HEK293 (cell line): ENCODE results near the gene VPREB1.

Experiments used
- IKZF3 ChIP-seq: fragments of 450-650 bp; IDR thresholded peaks from 2 replicates; pipeline ENCODE4 v1.5.0; 2018; ENCODE audit warnings: missing biosample characterization, mild to moderate bottlenecking, missing genetic modification characterization, moderate library complexity
- ZNF114 ChIP-seq: fragments of 450-650 bp; formaldehyde crosslinking; IDR thresholded peaks from 2 replicates; pipeline ENCODE4 v1.5.0; 2017; ENCODE audit warnings: missing biosample characterization, missing genetic modification characterization
- ZNF423 ChIP-seq: fragments of 450-650 bp; formaldehyde crosslinking; IDR thresholded peaks from 2 replicates; pipeline ENCODE4 v1.5.1; 2016; ENCODE audit warnings: missing biosample characterization, missing genetic modification characterization
- ZNF76 ChIP-seq: fragments of 450-650 bp; formaldehyde crosslinking; IDR thresholded peaks from 2 replicates; pipeline ENCODE4; 2016; ENCODE audit warnings: low read depth, missing biosample characterization, missing genetic modification characterization, borderline replicate concordance
- TF ChIP-seq, protein P1 (sequence below): fragments of 450-650 bp; formaldehyde crosslinking; IDR thresholded peaks from 2 replicates; pipeline ENCODE4 v1.5.1; 2016; ENCODE audit warnings: missing biosample characterization, missing genetic modification characterization
- TF ChIP-seq, protein P2 (sequence below): fragments of 450-650 bp; formaldehyde crosslinking; IDR thresholded peaks from 2 replicates; pipeline ENCODE4 v1.5.1; 2016; ENCODE audit warnings: missing biosample characterization, missing genetic modification characterization

DNA sequence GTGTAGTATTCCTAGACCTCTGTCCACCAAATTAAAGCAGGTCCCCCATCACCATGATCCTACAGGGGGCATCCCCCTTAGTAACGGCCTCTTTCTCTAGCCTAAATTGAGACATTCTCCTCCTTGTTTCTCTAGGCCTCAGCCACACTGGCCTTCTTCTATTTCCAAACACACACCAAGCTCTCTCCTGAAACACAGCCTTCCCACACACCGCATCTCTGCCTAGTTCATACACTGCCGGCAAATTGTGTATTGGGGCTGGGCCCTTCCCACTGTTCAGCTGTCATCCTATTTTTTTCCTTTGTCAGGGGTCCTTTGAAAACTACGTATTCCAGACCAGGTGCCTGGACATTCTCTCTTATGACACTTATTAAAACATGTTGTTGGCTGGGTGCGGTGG is 11.5 kb upstream of the VPREB1 start:
- TF ChIP-seq, protein P1, sequence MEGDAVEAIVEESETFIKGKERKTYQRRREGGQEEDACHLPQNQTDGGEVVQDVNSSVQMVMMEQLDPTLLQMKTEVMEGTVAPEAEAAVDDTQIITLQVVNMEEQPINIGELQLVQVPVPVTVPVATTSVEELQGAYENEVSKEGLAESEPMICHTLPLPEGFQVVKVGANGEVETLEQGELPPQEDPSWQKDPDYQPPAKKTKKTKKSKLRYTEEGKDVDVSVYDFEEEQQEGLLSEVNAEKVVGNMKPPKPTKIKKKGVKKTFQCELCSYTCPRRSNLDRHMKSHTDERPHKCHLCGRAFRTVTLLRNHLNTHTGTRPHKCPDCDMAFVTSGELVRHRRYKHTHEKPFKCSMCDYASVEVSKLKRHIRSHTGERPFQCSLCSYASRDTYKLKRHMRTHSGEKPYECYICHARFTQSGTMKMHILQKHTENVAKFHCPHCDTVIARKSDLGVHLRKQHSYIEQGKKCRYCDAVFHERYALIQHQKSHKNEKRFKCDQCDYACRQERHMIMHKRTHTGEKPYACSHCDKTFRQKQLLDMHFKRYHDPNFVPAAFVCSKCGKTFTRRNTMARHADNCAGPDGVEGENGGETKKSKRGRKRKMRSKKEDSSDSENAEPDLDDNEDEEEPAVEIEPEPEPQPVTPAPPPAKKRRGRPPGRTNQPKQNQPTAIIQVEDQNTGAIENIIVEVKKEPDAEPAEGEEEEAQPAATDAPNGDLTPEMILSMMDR = no peak
- TF ChIP-seq, protein P2, sequence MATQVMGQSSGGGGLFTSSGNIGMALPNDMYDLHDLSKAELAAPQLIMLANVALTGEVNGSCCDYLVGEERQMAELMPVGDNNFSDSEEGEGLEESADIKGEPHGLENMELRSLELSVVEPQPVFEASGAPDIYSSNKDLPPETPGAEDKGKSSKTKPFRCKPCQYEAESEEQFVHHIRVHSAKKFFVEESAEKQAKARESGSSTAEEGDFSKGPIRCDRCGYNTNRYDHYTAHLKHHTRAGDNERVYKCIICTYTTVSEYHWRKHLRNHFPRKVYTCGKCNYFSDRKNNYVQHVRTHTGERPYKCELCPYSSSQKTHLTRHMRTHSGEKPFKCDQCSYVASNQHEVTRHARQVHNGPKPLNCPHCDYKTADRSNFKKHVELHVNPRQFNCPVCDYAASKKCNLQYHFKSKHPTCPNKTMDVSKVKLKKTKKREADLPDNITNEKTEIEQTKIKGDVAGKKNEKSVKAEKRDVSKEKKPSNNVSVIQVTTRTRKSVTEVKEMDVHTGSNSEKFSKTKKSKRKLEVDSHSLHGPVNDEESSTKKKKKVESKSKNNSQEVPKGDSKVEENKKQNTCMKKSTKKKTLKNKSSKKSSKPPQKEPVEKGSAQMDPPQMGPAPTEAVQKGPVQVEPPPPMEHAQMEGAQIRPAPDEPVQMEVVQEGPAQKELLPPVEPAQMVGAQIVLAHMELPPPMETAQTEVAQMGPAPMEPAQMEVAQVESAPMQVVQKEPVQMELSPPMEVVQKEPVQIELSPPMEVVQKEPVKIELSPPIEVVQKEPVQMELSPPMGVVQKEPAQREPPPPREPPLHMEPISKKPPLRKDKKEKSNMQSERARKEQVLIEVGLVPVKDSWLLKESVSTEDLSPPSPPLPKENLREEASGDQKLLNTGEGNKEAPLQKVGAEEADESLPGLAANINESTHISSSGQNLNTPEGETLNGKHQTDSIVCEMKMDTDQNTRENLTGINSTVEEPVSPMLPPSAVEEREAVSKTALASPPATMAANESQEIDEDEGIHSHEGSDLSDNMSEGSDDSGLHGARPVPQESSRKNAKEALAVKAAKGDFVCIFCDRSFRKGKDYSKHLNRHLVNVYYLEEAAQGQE (tag by site-specific recombination) = no peak
- TF ChIP-seq ZNF76 (tag by site-specific recombination) (no peak), IKZF3 (tag by site-specific recombination) (no peak), ZNF423 (tag by site-specific recombination) (no peak), ZNF114 (no peak)
